ENCODE measurements around the gene OR51A2.

Gene OR51A2

GRCh38 chr11:4975436-4975835 is 19.9 kb upstream of the OR51A2 start:
- CTCF ChIA-PET: no interaction called here
- TF ChIP-seq, protein P1, sequence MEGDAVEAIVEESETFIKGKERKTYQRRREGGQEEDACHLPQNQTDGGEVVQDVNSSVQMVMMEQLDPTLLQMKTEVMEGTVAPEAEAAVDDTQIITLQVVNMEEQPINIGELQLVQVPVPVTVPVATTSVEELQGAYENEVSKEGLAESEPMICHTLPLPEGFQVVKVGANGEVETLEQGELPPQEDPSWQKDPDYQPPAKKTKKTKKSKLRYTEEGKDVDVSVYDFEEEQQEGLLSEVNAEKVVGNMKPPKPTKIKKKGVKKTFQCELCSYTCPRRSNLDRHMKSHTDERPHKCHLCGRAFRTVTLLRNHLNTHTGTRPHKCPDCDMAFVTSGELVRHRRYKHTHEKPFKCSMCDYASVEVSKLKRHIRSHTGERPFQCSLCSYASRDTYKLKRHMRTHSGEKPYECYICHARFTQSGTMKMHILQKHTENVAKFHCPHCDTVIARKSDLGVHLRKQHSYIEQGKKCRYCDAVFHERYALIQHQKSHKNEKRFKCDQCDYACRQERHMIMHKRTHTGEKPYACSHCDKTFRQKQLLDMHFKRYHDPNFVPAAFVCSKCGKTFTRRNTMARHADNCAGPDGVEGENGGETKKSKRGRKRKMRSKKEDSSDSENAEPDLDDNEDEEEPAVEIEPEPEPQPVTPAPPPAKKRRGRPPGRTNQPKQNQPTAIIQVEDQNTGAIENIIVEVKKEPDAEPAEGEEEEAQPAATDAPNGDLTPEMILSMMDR (conservative IDR thresholded peaks at IDR 0.05; ENCODE audit: low read depth): no peak
- no peak for DNase-seq (ENCODE audit: low spot score)

GRCh38 chr11:4962816-4963215 is 7.3 kb upstream of the OR51A2 start:
- CTCF ChIA-PET: interaction anchor here (0.8 kb wide), 1 partner anchor 276 kb away, joined by 4 read pairs; no protein-coding TSS in a partner anchor
- TF ChIP-seq, protein P1 (conservative IDR thresholded peaks at IDR 0.05; ENCODE audit: low read depth): no peak
- POLR2A ChIA-PET (ENCODE audit: low non-redundant PET): no interaction called here
- H3K27ac ChIP-seq: no peak overlapping the region
- DNase-seq (ENCODE audit: low spot score): no peak

More at GRCh38 chr11:4975436-4975835, 19.9 kb upstream of the OR51A2 start:
- POLR2A ChIA-PET (ENCODE audit: low non-redundant PET): no interaction called here
- H3K27ac ChIP-seq: no peak overlapping the region

- no peak for DNase-seq (ENCODE audit: low spot score)
- TF ChIP-seq, protein P1 (conservative IDR thresholded peaks at IDR 0.05; ENCODE audit: low read depth): no peak
- ChIA-PET POLR2A (ENCODE audit: low non-redundant PET) (no interaction called here), CTCF (no interaction called here)
- no peak overlapping the region for H3K27ac ChIP-seq
Measured at GRCh38 chr11:4960877-4961276, 5.4 kb upstream of the OR51A2 start.

- no peak overlapping the region for H3K27ac ChIP-seq
- TF ChIP-seq, protein P1 (conservative IDR thresholded peaks at IDR 0.05; ENCODE audit: low read depth): no peak
- no peak for DNase-seq (ENCODE audit: low spot score)
- ChIA-PET POLR2A (ENCODE audit: low non-redundant PET) (no interaction called here), CTCF (no interaction called here)
Measured at GRCh38 chr11:4957396-4957795, 1.9 kb upstream of the OR51A2 start.

DNA sequence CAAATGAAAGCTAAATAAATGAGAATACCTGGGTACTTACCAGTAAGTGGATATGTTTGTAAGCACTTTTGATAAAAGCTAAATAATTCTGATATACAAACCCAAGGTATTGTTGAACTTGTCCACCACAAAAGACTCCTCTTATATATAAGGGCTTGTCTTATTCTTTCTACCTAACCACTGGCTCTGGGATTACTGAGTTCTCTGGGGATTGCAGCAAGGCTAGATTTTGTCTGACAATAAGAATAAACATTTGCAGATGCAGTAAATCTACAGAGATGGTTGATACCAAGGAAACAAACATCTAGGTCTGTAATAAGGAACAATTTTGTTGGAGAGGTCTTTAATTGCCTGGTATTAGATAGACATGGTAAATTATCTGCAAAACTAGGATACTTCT is 8.0 kb downstream of the OR51A2 start, which contains the start of gene OR51A4:
Gene OR51A4, minus strand, starts transcription at position 101 of the 400 bp plus-strand sequence. CDS start 505 bp downstream, outside the sequence.
- CTCF ChIA-PET: no interaction called here
- POLR2A ChIA-PET (ENCODE audit: low non-redundant PET): no interaction called here

GRCh38 chr11:4936745-4937144 is 18.8 kb downstream of the OR51A2 start:
- no peak for DNase-seq (ENCODE audit: low spot score)
- CTCF ChIA-PET: no interaction called here
- POLR2A ChIA-PET (ENCODE audit: low non-redundant PET): no interaction called here
- TF ChIP-seq, protein P1 (conservative IDR thresholded peaks at IDR 0.05; ENCODE audit: low read depth): no peak
- H3K27ac ChIP-seq: no peak overlapping the region

More for the DNA sequence above, 8.0 kb downstream of the OR51A2 start, which contains the start of gene OR51A4:
- H3K27ac ChIP-seq: no peak within 1 kb of the TSS
- TF ChIP-seq, protein P1 (conservative IDR thresholded peaks at IDR 0.05; ENCODE audit: low read depth): no peak
- no peak for DNase-seq (ENCODE audit: low spot score)

- CTCF ChIA-PET: no interaction called here
- H3K27ac ChIP-seq: no peak overlapping the region
- DNase-seq (ENCODE audit: low spot score): no peak
- POLR2A ChIA-PET (ENCODE audit: low non-redundant PET): no interaction called here
- TF ChIP-seq, protein P1 (conservative IDR thresholded peaks at IDR 0.05; ENCODE audit: low read depth): no peak
Measured at GRCh38 chr11:4932751-4933150, 22.8 kb downstream of the OR51A2 start.

All from RWPE1 (cell line).